Dermis blood vessel endothelial cell (primary cell): ENCODE data around the gene RALGPS1. TPM values are rescaled to one million over a fixed set of nuclear protein-coding genes. Genes with fewer than 3 reads are reported as not detected.
"Not testable (repeated sequence)": the region's sequence is repeated elsewhere in the genome, so short reads cannot be mapped to it uniquely, and the experiment has no call there.

Source experiments
- DNase-seq: peaks from one replicate; pipeline ENCODE4 v3.0.0; 2010
- total RNA-seq: library from RNA; depleted of rRNA; stranded (reverse); fragments of >200 nt; gene quantifications from 2 replicates; pipeline ENCODE4 v1.2.3, GENCODE V29; 2014

RALGPS1 gene
- total RNA-seq, 1 donor from 2014 or later: 3.1 TPM

DNA sequence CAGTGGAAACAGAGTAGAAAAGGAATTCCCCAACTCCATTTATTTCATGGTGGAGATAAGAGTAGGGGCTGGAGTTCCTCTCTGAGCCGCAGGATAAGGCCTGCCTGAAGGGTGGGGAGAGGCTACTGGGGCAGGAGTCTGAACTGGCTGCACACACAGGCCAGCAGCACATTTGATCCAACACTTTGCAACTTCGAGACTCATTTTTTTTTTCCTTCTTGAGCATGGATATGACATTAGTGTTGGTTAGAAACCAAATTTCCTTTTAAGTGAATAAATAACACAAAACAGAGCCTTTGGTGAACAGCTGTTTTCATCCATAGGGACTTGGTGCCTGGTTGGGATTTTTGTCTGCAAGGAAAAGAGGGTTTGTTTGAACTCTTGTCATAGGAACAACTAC is 76.6 kb downstream of the RALGPS1 start:
- no peak for DNase-seq

DNA sequence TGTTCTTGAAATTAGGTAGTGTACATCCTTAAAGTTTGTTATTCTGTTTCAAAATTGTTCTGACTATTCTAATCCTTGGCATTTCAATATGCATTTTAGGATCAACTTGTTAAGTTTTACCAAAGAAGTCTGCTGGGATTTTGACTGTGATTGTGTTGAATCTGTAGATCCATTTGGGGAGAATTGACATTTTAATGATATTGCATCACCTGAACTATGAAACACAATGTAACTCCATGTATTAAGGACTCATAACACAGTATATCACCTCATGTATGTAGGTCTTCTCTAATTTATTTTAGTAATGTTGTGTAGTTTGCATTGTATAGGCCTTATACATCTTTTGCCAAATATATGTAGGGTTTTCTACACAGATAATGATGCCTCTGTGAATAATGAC is 77.8 kb downstream of the RALGPS1 start:
- DNase-seq: no peak

DNA sequence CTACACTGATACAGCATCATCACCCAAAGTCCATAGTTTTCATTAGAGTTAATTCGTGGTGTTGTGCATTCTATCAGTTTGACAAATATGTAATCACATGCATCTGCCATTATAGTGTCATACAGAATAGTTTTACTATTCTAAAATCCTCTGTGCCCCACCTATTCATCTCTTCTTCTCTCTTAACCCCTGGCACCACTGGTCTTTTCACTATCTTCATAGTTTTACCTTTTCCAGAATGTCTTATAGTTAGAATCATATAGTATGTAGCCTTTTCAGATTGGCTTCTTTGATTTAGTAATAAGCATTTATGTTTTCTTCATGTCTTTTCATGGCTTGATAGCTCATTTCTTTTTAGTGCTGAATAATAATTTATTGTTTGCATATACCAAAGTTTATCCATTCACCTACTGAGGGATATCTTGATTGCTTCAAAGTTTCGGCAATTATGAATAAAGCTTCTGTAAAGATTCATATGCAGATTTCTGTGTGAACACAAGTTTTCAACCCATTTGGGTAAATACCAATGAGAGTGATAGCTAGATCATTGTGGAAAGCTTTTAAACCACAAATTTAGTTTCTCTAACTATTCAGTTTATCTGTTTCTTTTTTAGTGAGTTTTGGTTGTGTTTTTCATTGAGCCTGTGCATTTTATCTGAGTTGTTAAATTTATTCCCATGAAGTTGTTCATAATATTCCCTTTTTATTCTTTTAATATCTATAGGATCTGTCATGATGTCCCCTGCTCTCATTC is 84.9 kb downstream of the RALGPS1 start:
- no peak for DNase-seq

DNA sequence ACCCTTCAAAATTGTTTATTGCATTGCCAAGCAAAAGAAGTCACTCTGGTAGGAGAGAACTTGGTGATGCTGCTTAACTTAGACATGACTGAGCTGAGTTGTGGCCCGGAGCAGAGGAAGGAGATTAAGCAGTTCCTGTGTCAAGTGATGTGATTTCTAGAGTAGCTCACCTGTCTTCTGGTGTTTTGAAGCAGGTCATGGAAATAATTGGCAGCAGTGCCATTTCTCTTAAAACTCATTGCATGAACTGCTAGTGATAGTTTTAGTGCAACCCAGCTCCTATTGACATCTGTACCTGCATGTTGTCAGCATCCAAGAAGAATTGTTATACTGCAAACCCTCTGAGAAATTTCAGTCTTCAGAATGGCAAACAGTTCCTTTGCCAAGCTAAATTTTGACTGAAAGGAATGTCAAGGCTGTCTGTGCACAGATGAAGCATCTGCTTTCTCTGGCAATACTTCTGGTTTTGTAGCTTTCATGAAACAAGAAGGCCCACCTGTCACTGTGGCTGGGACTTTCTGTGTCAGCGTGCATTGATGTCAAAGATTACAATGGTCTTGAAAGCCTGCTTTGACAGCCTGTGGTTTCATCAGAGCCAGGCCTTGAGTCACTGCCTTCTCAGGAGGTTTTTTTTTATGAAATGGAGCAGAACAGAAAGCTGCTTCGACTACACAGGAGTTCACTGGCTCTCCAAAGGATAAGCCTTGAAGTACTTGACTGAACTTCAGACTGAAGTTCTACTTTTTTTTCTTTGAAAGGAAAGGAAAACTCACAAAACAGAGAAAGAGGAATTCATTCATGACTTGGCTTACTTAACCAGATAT is 90.6 kb downstream of the RALGPS1 start:
- no peak for DNase-seq

DNA sequence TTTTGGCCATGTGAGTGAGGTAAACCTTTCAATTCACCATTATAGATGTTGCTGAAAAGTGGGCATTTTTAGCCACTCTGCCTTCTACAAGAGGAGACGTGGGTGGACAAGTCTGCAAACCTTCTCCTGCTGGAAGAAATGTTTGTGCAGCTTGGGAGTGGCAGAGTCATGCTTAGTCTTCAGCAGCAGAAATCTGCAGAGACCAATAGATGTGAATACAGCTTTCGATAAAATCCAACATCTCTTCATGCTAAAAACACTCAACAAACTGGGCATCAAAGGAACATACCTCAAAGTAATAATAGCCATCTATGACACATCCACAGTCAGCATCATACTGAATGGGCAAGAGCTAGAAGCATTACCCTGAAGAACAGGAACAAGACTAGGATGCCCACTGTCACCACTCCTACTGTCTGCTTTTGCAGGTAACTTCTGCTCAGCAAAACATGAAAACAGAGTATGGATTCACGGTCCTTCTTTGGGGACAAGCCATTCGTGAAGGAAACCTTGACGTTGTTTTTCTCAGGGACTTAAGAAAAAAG is 91.3 kb downstream of the RALGPS1 start:
- no peak for DNase-seq

DNA sequence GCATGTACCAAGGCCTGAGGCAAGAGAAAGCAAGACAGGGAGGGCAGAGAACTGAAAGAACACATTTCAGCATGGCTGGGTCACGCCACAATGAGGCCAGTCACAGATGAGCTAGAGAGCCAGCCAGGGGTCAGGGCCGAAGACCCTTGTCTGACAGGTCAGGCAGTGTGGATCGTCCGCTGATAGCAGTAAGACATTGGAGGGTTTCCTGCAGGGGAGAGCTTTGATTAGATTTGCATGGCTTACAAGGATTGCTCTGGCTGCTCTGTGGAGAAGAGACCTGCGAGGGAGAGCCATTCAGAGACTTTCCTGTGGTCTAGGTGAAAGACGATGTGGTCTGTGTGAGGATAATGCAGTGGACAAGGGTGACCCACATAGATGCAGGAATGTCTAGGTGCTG is 93.1 kb downstream of the RALGPS1 start:
- no peak for DNase-seq

DNA sequence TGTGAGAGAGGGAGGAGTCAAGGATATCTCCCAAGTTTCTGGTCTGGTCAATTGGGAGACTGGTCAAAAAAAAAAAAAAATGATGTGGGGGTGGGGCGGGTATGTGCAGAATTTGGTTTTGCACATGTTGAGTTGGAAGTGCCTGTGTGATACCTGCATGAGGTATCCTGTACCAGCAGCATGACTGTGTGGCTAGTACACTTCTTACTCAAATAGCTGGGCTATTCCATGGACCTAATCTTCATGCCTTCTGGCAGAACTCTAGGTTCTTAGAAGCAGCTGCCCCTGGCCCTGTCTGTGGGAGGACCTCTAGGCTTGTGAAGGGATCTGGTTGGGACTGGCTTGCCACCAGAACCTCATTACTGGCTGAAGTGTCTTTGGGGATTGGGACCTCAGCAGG is 93.5 kb downstream of the RALGPS1 start:
- no peak for DNase-seq

DNA sequence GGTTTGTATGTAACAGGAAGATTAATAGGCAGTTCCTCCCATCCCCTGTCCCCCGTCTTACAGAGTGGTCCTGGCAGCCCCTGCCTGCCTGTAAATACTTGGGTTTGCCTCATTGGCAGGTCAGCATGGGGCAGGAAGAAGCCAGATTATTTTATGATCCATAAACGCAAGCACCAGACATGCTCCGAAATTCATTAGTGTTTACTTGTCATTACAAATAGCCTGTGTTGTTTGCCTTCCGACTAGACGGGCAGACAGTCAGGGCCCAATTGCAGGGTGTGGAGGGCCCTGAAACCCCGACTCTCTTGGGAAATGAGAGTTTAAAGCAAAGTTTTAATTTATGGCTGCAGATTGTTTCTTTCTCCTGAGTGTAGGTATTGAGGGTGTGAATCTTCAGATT is 97.2 kb downstream of the RALGPS1 start:
- DNase-seq: no peak

DNA sequence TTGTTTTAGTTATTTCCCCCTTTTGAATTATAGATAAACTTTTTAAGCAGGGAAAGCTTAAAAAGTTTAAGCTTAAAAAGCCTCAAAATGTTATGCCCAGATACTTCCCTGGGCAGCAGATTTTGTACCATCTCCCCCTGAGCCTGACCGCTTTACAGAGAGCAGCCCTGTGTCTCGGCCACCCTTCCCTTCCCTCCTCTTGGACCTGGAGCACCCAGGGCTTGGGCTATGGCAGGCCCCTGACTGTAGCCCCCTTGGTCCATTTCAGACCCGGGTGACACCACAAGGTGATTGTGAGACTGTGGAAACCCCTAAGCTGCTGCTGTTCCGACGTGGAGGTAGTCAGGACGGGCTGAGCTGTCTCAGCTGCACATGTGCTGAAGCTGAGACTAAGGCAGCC is 97.7 kb downstream of the RALGPS1 start:
- DNase-seq: no peak

DNA sequence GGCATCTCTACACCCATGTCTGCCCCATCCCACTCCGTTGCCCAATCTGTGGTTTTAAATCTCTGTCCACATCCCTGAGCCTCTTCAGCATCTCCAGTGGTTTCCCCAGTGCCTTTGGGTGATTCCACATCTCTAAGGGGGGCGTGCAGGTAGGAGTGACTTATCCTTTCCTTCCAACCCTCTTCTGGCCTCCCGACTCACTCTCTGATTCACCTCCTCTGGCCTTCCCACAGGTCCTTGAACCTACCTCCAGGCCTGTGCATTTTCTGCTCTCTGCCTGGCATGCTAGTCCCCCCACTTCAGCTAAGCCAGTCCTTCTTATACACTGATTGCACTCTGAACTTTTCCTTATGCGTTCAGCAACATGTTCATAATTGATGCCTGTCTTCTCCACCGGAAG is 99.0 kb downstream of the RALGPS1 start:
- DNase-seq: no peak

DNA sequence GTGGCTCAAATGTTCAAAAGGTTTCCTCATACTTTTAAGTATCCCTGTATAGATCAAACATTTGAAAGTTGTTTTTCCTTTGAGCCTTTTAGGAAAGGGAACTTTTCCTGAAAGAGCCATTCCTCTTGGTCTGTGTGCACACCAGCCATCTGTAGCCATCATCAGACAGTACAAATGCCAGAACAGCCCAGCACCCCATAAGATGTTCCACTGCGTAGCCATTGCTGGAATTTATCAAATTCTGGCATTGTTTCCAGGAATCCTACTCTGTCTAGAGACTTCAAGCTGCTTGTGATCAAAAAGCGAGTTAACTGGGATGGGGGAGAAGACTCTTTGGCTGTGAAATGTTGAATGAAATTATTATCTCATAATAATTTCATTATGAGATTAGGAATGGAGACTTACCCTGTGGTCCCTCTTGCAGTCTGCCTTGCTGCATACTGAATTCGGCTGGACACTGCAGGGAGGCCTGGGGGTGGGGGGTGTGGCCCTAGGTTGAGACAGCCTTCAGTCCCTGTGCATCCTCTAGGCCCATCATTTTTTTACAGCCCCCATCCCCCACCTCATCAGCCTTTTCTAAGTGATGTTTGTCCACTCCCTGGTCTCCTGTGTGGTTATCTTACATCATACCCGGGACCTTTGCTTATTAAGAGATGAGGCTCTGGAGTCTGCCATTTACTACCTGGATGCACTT is 99.8 kb downstream of the RALGPS1 start:
- DNase-seq: no peak

DNA sequence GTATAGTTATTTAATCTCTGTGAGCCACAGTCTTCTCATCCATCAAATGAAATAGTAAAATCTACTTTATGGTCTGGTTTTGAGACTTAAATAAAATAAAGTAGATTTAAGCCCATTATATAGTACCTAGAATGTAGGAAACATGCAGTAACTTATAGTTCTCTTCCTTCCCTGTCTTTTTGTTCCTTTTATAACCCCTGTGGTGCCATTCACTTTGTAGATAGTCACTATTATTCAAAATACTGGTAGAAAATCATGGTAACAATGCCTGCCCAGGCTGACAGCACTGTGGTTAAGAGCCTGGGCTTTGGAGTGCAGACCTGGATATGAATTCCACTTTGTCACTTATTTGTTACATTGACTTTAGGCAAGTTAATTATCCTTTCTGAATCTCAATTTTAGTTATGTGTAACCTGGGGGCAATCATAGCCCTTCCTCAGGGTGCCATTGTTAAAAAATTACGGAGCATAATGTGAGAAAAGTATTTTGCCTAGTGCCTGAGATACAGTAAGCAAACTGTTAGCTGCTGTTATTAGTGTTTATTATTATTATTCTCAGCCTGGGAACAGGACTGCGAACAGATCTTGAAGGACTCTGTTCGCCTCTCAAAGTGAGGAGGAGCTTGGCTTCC is 100.4 kb downstream of the RALGPS1 start:
- no peak for DNase-seq

DNA sequence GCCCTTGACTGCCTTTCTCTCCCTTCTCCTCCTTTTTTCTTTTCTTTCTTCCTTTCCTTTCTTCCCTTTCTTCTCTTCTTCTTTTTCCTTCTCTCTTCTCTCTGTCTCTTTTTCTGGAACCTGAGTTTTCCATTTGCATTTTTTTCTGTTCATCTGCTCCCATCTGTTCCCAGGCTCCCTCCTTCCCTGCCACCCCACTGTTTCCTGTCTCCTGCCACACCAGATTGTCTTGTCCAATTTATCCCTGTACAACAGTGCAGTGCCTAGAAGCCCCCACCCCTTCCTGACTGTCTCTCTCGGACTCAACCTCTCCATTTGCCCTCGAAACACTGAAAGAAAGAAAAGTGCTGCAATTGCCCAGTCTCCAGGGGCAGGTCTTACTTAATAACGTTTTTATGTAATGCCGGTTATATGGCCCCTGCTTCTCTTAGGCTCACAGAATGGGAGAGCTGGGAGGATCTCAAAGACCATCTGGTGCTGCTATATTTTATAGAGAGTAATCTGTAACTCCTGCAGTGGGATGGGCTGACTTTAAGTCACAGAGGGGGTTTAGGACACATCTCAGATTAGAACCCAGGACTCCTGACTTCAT is 101.4 kb downstream of the RALGPS1 start:
- DNase-seq: no peak

DNA sequence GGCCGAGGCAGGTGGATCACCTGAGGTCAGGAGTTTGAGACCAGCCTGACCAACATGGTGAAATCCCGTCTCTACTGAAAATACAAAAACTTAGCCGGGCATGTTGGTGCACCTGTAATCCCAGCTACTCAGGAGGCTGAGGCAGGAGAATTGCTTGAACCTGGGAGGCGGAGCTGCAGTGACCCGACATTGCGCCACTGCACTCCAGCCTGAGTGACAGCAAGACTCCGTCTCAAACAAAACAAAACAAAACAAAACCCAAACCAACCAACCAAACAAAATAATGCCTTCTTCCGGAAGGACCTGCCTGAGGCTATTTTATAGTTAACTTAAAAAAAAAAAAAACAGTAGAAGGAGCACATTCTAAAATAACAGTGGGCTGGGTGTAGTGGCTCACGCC is 103.4 kb downstream of the RALGPS1 start:
- DNase-seq: not testable (repeated sequence)

DNA sequence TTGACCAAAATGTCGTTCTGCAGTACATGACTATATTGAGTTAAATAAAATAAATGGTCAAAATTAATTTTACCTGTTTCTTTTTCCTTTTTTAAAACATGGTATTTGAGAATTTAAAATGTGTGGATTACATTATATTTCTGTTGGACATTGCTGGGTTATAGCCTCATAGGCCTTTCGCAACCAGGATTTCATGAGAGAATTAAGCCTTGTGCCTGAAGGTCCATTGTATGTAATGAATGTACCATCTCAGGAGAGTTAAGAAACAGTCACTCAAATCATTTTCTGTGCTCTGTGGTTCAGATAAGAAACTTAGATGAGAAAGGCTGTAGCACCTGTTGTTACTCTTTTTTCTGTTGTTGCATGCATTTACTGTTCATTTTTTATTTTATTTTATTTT is 104.4 kb downstream of the RALGPS1 start:
- no peak for DNase-seq

DNA sequence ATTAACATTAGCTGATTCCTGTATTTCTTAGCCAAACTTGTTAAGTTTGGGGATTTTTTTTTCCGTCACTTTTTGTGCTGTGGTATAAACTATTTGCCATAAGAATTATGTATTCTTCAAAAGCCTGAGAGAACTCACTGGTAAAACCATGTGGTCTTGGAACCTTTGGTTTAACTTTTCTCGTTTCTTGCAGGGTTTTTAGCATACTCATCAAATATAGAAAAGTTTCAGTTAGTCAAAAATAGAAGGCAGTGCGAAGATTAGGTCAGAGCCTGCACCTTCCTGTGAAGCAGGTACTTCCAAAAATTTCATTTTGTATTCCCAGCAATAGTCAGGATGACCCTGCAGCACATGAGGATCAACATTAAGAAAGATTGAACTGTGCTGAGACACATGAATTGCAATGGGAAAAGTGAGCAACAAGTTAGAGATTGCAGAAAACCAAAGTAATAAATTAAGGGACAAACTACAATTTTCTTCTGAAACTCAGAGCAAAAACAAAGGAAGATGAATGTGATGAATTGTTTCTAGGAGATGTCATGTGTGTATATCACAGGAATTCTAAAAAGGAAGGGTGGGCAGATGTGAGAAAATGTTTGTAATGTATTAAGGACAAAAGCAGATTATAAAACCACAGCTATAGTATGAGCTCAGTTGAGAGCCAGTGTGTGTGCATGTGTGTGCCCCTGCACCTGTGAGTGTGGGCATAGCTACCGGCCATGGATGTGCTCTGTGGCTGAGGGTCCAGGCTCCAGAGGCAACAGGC is 105.6 kb downstream of the RALGPS1 start:
- DNase-seq: no peak

DNA sequence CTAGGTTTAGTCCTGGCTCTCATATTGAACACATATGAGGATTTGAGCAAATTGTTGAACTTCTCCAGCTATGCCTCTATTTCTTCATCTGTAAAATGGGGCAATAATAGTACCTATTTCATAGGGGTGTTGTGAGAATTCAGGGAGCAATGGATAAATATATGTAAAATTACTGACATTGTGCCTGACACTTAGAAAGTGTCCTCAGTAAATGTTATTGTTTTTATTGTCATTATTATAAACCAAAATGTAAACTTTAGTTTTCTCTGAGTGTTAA is 106.2 kb downstream of the RALGPS1 start:
- DNase-seq: no peak

DNA sequence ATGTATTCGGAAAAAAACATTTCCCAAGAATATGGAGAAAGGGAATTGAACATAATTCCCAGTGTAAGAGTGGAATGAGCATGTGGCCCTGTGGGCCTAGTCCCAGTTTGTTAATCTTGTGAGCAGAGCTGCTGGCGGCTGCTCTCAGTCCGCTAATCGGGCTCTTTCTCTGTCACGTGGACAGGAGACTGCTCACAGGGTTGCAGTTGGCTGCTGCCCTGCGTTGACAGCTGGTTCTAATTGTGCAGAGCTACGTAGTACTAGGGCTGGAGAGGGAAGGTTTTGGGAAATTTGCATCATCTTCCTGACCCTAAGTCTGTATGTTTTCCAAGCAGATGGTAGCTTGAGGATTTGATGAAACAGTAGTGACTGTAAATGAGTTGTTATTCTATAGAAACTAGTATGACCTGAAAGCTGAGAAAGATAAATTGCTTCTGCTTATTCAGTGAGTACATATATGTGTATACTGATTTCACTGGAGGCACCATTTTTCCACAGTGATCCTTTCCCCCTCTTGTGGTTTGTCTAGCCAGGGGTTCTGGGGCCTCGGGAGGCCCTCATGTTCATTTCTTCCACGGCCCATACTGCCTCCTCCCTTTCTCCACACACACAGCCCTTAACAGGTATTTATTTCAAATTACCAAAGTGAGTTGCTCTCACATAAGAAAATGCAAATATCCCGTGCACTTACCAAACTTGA is 107.2 kb downstream of the RALGPS1 start:
- DNase-seq: no peak

DNA sequence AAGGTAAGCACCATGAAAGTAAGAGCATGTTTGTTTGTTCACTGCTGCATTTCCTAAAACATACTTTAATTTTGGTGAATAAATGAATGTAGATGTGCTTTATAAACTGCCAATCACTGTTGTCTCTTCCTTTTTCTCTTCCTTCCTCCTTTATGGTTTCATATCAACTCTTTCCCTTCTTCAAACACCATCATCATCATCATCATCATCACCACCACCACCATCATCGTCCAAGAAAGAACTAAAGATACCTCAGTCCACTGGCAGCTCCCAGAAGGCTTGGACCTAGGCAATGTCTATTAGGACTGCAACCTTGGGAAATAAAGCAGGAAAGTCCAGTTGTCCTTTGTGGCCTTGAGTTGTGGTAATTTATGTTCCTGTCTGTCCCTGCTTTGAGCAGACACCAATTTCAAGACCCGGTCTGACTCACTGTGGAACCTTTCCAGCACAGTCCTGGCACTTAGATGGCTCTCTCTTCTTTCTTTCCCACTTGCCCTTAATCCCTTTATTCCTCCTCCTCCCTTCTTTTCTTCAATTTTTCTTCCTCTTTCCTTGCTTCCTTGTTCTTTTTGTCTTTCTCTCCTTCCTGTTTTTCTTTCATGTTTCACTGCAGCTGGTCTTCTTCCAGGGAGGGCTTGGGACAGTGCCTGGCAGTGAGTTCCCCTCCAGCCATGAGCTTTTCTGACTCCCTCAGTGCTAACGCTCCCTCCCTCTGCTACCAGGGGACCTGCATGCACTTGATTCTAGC is 108.5 kb downstream of the RALGPS1 start:
- no peak for DNase-seq

DNA sequence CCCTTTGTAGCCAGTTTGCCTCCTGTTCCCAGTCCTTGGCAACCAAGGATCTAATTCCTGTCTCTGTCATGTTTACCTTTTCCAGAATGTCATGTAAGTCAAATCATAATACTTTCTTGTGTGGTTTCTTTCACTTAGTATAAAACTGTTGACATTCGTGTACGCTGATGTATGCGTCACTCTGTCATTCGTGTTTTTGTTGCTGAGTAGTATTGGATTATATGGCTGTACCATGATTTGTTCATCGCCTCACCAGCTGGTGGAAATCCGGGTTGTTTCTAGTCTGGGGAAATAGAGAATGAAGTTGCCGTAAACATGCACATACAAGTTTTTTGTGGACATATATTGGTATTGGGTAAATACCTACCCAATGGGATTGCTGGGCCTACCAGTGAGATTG is 110.5 kb downstream of the RALGPS1 start:
- no peak for DNase-seq

DNA sequence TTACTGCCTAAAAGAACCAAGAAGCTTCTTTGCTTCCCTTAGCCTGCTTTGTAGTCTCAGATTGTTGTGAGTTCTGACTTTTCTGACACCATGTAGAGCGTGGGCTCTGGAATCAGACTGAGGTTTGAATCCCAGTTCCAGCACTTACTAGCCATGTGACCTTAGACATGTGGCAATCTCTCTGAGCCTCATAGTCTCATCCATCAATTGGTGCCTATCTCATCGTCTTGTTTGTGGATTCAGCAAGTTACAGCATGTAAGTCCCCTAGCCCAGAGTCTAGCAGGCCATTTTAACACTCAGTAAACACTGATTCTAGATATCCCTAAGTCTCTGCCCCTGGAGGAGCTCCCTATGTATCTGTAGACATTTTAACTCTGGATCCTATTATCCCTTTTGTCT is 113.1 kb downstream of the RALGPS1 start:
- DNase-seq: no peak
